GM18511 (cell line): Measurements from ENCODE around the gene MRPS18C.

Experiments used
- ATAC-seq: cut with Tn5 transposase; IDR thresholded peaks from one replicate; pipeline ENCODE4 v1.9.1; 2021; ENCODE audit warnings: mild to moderate bottlenecking, moderate library complexity; ENCODE audit not compliant: unreplicated experiment

Gene MRPS18C

GRCh38 chr4:83455281-83456183 is at the start of gene MRPS18C, which contains the start of gene HELQ:
MRPS18C (plus strand) TSS chr4:83456058; CDS start chr4:83456078, 20 bp downstream.
HELQ (minus strand) TSS chr4:83455823; CDS start chr4:83455693, 130 bp downstream.
- peak; percentile 93 for ATAC-seq

- no peak for ATAC-seq
Measured at GRCh38 chr4:83408908-83409307, 47.0 kb upstream of the MRPS18C start.

- ATAC-seq: no peak
Measured at GRCh38 chr4:83413676-83414075, 42.2 kb upstream of the MRPS18C start.

- no peak for ATAC-seq
Measured at GRCh38 chr4:83417566-83417965, 38.3 kb upstream of the MRPS18C start.

- no peak for ATAC-seq
Measured at GRCh38 chr4:83418211-83418610, 37.6 kb upstream of the MRPS18C start.

GRCh38 chr4:83431200-83431599 is 24.7 kb upstream of the MRPS18C start:
- ATAC-seq: no peak

GRCh38 chr4:83436680-83437079 is 19.2 kb upstream of the MRPS18C start:
- no peak for ATAC-seq

- ATAC-seq: no peak
Measured at GRCh38 chr4:83438719-83439118, 17.1 kb upstream of the MRPS18C start.

- no peak for ATAC-seq
Measured at GRCh38 chr4:83440148-83440814, 15.6 kb upstream of the MRPS18C start.

- ATAC-seq: no peak
Measured at GRCh38 chr4:83440899-83441298, 15.0 kb upstream of the MRPS18C start.

GRCh38 chr4:83449009-83449408 is 6.8 kb upstream of the MRPS18C start:
- no peak for ATAC-seq

GRCh38 chr4:83454686-83455085 is 1.2 kb upstream of the MRPS18C start:
- ATAC-seq: no peak

- ATAC-seq: no peak
Measured at GRCh38 chr4:83456184-83456501, 285 bp downstream of the MRPS18C start.

GRCh38 chr4:83473423-83473822 is 17.6 kb downstream of the MRPS18C start:
- ATAC-seq: no peak

- no peak for ATAC-seq
Measured at GRCh38 chr4:83473966-83474365, 18.1 kb downstream of the MRPS18C start.

GRCh38 chr4:83484500-83485461 is 28.9 kb downstream of the MRPS18C start, which contains the start of gene ABRAXAS1:
ABRAXAS1 (minus strand) TSS chr4:83485100; CDS start chr4:83485072, 28 bp downstream.
- ATAC-seq: peak; percentile 95

GRCh38 chr4:83486457-83487129 is 30.7 kb downstream of the MRPS18C start:
- no peak for ATAC-seq

GRCh38 chr4:83489711-83490326 is 34.0 kb downstream of the MRPS18C start:
- ATAC-seq: no peak

- peak; percentile 87 for ATAC-seq
Measured at GRCh38 chr4:83490876-83491450, 35.1 kb downstream of the MRPS18C start.
